GM19099 (cell line): ENCODE measurements around the gene EVX2.

Experiments used
- POLR2A ChIP-seq: IDR thresholded peaks from 3 replicates; pipeline ENCODE4 v1.6.1; 2011; ENCODE audit warnings: low read depth; ENCODE audit not compliant: insufficient read length; ENCODE audit errors: extremely low read depth

The EVX2 gene

GRCh38 chr2:176096243-176096985 lies 12.7 kb upstream of the EVX2 start:
- no peak for TF ChIP-seq POLR2A

- TF ChIP-seq POLR2A, result no peak
Observed at GRCh38 chr2:176095421-176095820, 11.7 kb upstream of the EVX2 start.

GRCh38 chr2:176094349-176094748 lies 10.6 kb upstream of the EVX2 start:
- no peak for TF ChIP-seq POLR2A

- TF ChIP-seq POLR2A, result no peak
Observed at GRCh38 chr2:176093898-176094249, 10.1 kb upstream of the EVX2 start.

- no peak for TF ChIP-seq POLR2A
Observed at GRCh38 chr2:176093145-176093897, 9.6 kb upstream of the EVX2 start.

GRCh38 chr2:176092270-176093144 lies 8.7 kb upstream of the EVX2 start, which contains the start of gene HOXD13:
Gene HOXD13 (plus strand): TSS chr2:176092721. CDS start chr2:176092891, 170 bp downstream.
- TF ChIP-seq POLR2A, result no peak

GRCh38 chr2:176091329-176092258 lies 7.8 kb upstream of the EVX2 start:
- no peak for TF ChIP-seq POLR2A

GRCh38 chr2:176090862-176091261 lies 7.1 kb upstream of the EVX2 start:
- no peak for TF ChIP-seq POLR2A

GRCh38 chr2:176089843-176090395 lies 6.2 kb upstream of the EVX2 start:
- TF ChIP-seq POLR2A, result no peak

- no peak for TF ChIP-seq POLR2A
Observed at GRCh38 chr2:176088937-176089842, 5.4 kb upstream of the EVX2 start.

GRCh38 chr2:176088048-176088936 lies 4.5 kb upstream of the EVX2 start:
- no peak for TF ChIP-seq POLR2A
